22Rv1 (cell line): ENCODE data around the gene WWP2.
"Not testable (repeated sequence)": the region's sequence is repeated elsewhere in the genome, so short reads cannot be mapped to it uniquely, and the experiment has no call there.

ENCODE experiments used
- ZFX ChIP-seq: fragments of 450-650 bp; IDR thresholded peaks from 2 replicates; pipeline ENCODE4 v1.6.1; 2017; ENCODE audit warnings: antibody characterized with exemption, borderline replicate concordance
- TF ChIP-seq, protein P1 (sequence below): fragments of 450-650 bp; IDR thresholded peaks from 2 replicates; pipeline ENCODE4 v1.5.1; 2017; ENCODE audit warnings: mild to moderate bottlenecking

DNA sequence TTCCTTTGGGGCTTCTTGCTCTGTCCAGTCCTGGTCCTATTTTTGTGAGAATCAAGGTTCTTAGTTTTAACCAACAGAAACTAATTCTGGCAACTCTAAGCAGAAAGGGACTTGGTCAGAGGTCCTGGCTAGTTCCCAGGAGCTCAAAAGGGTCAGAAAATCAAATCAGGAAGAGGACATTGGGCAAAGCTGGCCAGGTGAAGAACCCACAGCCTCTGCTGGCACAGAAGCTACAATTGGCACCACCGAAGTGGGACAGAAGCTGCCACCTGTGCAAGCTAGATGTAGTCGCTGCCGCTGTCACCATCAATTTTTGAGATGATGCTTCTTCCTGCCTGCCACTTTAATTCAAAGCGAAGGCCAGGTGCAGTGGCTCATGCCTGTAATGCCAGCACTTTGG, 207.5 kb downstream of the WWP2 start:
- TF ChIP-seq, protein P1, sequence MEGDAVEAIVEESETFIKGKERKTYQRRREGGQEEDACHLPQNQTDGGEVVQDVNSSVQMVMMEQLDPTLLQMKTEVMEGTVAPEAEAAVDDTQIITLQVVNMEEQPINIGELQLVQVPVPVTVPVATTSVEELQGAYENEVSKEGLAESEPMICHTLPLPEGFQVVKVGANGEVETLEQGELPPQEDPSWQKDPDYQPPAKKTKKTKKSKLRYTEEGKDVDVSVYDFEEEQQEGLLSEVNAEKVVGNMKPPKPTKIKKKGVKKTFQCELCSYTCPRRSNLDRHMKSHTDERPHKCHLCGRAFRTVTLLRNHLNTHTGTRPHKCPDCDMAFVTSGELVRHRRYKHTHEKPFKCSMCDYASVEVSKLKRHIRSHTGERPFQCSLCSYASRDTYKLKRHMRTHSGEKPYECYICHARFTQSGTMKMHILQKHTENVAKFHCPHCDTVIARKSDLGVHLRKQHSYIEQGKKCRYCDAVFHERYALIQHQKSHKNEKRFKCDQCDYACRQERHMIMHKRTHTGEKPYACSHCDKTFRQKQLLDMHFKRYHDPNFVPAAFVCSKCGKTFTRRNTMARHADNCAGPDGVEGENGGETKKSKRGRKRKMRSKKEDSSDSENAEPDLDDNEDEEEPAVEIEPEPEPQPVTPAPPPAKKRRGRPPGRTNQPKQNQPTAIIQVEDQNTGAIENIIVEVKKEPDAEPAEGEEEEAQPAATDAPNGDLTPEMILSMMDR = not testable (repeated sequence)
- not testable (repeated sequence) for TF ChIP-seq ZFX
